HAP-1 (cell line): ENCODE results near the gene MYT1.

Source experiments
- DNase-seq, 2 experiments: peaks; one replicate each; pipeline ENCODE4 v3.0.0-alpha.2; 2016 to 2020; ENCODE audit warnings: low spot score in 2 of 2
- H3K27me3 ChIP-seq: fragments of 250-450 bp; sonication (Bioruptor Pico); 2 replicates; pipeline ENCODE4 v1.5.1; 2020; ENCODE audit warnings: low read depth, mild to moderate bottlenecking, moderate library complexity
- H3K36me3 ChIP-seq: fragments of 250-450 bp; sonication (Bioruptor Pico); replicated peaks from 2 replicates; pipeline ENCODE4 v1.5.1; 2020; ENCODE audit warnings: mild to moderate bottlenecking
- H3K4me1 ChIP-seq: fragments of 250-450 bp; sonication (Bioruptor Pico); 2 replicates; pipeline ENCODE4 v1.5.1; 2020; ENCODE audit warnings: mild to moderate bottlenecking
- H3K4me3 ChIP-seq: fragments of 250-450 bp; sonication (Bioruptor Pico); 2 replicates; pipeline ENCODE4 v1.5.1; 2020; ENCODE audit warnings: mild to moderate bottlenecking, moderate library complexity
- H3K9me3 ChIP-seq: fragments of 250-450 bp; sonication (Bioruptor Pico); 2 replicates; pipeline ENCODE4 v1.5.1; 2020; ENCODE audit warnings: mild to moderate bottlenecking, moderate library complexity
- in situ Hi-C: fragments of 300-500 bp; cut with MboI; formaldehyde crosslinking; loops from 3 replicates; pipeline ENCODE4 v1.14.3; 2020; ENCODE audit warnings: low sequenced_read_pairs, inconsistent platforms, mixed read lengths

Gene MYT1

DNA sequence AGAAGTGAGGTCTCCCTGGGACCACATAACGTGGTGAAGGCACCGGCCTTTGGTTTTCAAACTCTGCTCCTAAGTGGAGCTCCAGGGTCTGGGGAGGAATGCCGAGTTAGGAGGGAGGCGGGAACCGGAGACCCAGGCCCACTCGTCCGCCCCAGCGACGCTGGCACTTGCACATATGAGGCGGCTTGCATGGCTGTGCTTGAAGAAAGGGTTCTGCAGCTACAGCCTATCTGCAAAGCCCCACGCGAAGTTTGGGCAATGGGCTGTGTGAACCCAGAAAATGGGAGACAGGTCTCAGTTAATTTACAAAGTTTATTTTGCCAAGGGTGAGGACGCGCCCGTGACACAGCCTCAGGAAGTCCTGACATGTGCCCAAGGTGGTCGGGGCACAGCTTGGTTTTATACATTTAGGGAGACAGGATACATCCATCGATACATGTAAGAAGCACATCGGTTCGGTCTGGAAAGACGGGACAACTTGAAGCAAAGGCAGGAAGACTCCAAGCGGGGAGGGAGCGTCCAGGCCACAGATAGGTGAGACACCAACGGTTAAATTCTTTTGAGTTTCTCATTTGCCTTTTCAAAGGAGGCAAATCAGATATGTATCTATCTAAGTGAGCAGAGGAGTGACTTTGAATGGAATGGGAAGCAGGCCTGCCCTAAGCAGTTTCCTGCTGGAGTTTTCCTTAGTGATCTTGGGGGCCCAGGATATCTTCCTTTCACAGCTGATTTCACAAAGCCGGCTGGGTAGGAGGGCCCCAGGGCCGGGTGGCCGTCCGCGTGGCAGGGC, 90.5 kb downstream of the MYT1 start:
- H3K4me1 ChIP-seq, result peaks cover 10% of the 10 kb centered on the region
- in situ Hi-C loops, result no loop called here

DNA sequence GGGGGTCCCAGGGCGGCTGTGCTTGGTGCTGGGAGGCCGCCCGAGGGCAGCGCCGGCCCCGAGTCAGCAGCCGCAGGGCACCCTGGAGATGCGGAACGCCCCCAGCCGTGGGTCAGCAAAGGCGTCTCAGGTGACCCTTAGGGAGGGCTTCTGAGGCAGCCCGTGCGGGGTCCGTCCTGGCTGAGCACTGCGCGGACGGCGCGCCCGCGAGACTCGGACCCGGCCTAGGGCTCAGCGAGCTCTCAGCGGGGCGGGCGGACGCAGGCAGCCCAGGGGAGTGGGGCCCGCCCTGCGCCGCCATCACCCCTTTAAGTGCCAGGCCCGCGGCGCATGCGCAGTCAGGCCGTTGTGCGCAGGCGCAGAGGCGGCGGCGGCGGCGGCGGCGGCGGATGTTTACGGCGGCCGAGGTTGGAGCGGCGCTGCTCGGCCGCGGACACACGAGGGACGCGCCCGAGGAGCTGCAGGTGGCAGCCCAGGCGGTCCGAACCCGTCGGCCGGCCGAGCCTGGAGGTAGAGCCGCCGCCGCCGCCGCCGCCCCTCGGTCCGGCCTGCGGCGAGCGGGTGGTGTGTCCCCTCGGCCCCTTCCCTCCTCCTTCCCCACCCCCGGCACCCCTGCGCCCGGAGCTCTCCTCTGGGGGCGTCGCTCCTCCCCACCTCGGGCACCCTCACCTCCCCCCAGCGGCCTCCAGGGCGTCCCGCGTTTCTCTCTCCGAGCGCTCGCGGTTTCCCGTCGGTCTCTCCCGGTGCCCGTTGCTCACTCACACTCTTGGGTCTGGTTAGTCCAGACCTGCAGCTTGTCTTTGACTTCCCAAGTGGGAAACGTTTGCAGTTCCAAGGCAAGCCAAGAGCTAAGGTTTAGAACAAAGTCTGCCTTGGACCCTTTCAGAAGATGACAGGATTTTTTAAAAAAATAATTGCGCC, 91.4 kb downstream of the MYT1 start, which contains the start of gene PCMTD2:
TSS of gene PCMTD2 (plus strand) at position 388 of the 921 bp plus-strand sequence. CDS start 4,218 bp downstream, outside the sequence.
- Histone ChIP-seq H3K4me3 (peak within 1 kb of the TSS; percentile 64), H3K9me3 (no peaks in the 10 kb centered on the region), H3K36me3 (no peaks in the 10 kb centered on the region), H3K27me3 (peaks cover 4% of the 10 kb centered on the region; the same call in 1 of the 2 replicates), H3K4me1 (peaks cover 10% of the 10 kb centered on the region)
- in situ Hi-C loops, result no loop called here
- peak; percentile 73 to 89 for DNase-seq

More for the DNA sequence above, 90.5 kb downstream of the MYT1 start:
- DNase-seq, result no peak
- peaks cover 13% of the 10 kb centered on the region for H3K27me3 ChIP-seq
- no peaks in the 10 kb centered on the region for H3K36me3 ChIP-seq
- no peaks in the 10 kb centered on the region for H3K9me3 ChIP-seq
- peak overlapping the region; percentile 64 for H3K4me3 ChIP-seq

GRCh38 chr20:64256282-64256935, 92.2 kb downstream of the MYT1 start:
- DNase-seq, result no peak
- in situ Hi-C loops, result no loop called here

DNA sequence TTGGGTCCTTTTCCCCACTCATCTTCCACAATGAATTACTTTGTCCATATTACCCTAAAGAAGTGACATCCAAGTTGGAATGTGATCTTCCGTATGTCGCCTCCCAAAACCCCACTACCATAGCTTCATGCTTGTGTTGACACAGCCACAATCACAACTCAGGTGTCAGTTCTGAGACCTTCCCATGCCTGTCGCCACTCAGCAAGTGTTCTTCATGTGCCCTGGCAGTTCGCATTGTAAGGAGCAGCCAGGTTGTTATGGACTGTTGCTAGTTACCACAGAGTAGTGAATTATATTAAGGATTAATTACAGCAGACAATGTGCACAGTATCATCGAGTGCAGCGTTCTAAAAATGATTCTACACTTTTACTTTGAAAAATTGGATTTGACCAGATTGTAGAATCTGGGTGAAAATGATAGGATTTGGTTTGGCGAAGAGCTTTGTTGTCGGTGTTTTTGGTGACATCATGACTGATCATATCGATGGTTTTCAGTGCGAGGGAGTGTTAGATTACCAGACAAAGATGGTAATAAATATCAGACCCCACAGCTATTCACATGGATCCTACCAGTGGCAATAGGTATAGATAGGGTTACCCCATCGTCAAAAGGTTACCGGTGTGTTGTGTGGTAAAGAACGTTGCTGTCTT, 93.0 kb downstream of the MYT1 start:
- Histone ChIP-seq H3K36me3 (no peaks in the 10 kb centered on the region), H3K27me3 (no peaks in the 10 kb centered on the region), H3K4me3 (no peak overlapping the region), H3K4me1 (peaks cover 10% of the 10 kb centered on the region), H3K9me3 (no peaks in the 10 kb centered on the region)
- DNase-seq, result no peak
- in situ Hi-C loops, result no loop called here

More at GRCh38 chr20:64256282-64256935, 92.2 kb downstream of the MYT1 start:
- peaks cover 10% of the 10 kb centered on the region for H3K4me1 ChIP-seq
- H3K4me3 ChIP-seq, result peak overlapping the region; percentile 64
- no peaks in the 10 kb centered on the region for H3K9me3 ChIP-seq
- no peaks in the 10 kb centered on the region for H3K27me3 ChIP-seq
- no peaks in the 10 kb centered on the region for H3K36me3 ChIP-seq

GRCh38 chr20:64258071-64258823, 94.0 kb downstream of the MYT1 start:
- Histone ChIP-seq H3K4me1 (peaks cover 10% of the 10 kb centered on the region), H3K9me3 (no peaks in the 10 kb centered on the region), H3K27me3 (no peaks in the 10 kb centered on the region), H3K36me3 (no peaks in the 10 kb centered on the region), H3K4me3 (no peak overlapping the region)
- in situ Hi-C loops, result no loop called here
- DNase-seq, result no peak

DNA sequence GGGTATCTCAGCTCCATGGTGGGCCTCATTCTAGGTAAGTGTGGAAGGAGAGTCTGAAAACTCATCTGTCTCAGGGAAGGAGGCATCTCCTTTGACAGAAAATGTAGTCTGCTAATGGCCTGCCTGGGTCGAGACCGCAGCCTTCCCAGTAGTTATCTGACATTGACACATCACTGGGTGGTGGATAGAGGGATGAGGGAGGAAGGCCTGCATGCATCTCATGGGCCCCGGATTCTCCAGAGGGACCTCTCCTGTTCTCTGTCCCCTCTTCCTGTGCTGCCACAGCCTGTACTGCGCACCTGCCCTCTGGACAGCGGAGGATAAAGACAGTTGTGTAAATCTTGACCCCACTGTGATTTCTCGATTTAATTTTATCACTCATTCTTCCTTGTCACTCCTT, 96.0 kb downstream of the MYT1 start:
- H3K27me3 ChIP-seq, result no peaks in the 10 kb centered on the region
- peaks cover 7% of the 10 kb centered on the region for H3K4me1 ChIP-seq
- no peaks in the 10 kb centered on the region for H3K9me3 ChIP-seq
- no peak overlapping the region for H3K4me3 ChIP-seq
- no peaks in the 10 kb centered on the region; the same call in 1 of the 2 replicates for H3K36me3 ChIP-seq
- in situ Hi-C loops, result no loop called here
- no peak for DNase-seq

GRCh38 chr20:64261138-64261537, 96.9 kb downstream of the MYT1 start:
- no peak overlapping the region for H3K4me3 ChIP-seq
- no peaks in the 10 kb centered on the region for H3K9me3 ChIP-seq
- no peaks in the 10 kb centered on the region; the same call in 1 of the 2 replicates for H3K36me3 ChIP-seq
- peaks cover 7% of the 10 kb centered on the region for H3K4me1 ChIP-seq
- DNase-seq, result no peak
- no peaks in the 10 kb centered on the region for H3K27me3 ChIP-seq
- in situ Hi-C loops, result no loop called here

- H3K4me1 ChIP-seq, result peaks cover under 1% of the 10 kb centered on the region
- no peaks in the 10 kb centered on the region; the same call in none of the 2 replicates for H3K36me3 ChIP-seq
- H3K4me3 ChIP-seq, result no peak overlapping the region
- no peaks in the 10 kb centered on the region for H3K27me3 ChIP-seq
- no peak for DNase-seq
- H3K9me3 ChIP-seq, result no peaks in the 10 kb centered on the region
- in situ Hi-C loops, result no loop called here
Measured at GRCh38 chr20:64264091-64264490, 99.8 kb downstream of the MYT1 start.

- Histone ChIP-seq H3K9me3 (no peaks in the 10 kb centered on the region), H3K4me1 (no peaks in the 10 kb centered on the region), H3K4me3 (no peak overlapping the region), H3K27me3 (no peaks in the 10 kb centered on the region), H3K36me3 (no peaks in the 10 kb centered on the region; the same call in none of the 2 replicates)
- in situ Hi-C loops, result no loop called here
- no peak for DNase-seq
Measured at GRCh38 chr20:64265201-64265600, 100.9 kb downstream of the MYT1 start.

- in situ Hi-C loops, result no loop called here
- H3K36me3 ChIP-seq, result no peaks in the 10 kb centered on the region; the same call in none of the 2 replicates
Measured at GRCh38 chr20:64266988-64267387, 102.7 kb downstream of the MYT1 start.

GRCh38 chr20:64268174-64268573, 103.9 kb downstream of the MYT1 start:
- DNase-seq, result no peak
- H3K27me3 ChIP-seq, result no peaks in the 10 kb centered on the region
- no peak overlapping the region for H3K4me3 ChIP-seq
- H3K9me3 ChIP-seq, result no peaks in the 10 kb centered on the region
- no peaks in the 10 kb centered on the region; the same call in none of the 2 replicates for H3K36me3 ChIP-seq
- H3K4me1 ChIP-seq, result no peaks in the 10 kb centered on the region
- in situ Hi-C loops, result no loop called here

More at GRCh38 chr20:64266988-64267387, 102.7 kb downstream of the MYT1 start:
- H3K4me1 ChIP-seq, result no peaks in the 10 kb centered on the region
- H3K4me3 ChIP-seq, result no peak overlapping the region
- no peaks in the 10 kb centered on the region for H3K9me3 ChIP-seq
- no peaks in the 10 kb centered on the region for H3K27me3 ChIP-seq
- DNase-seq, result no peak

- no peak overlapping the region for H3K4me3 ChIP-seq
- in situ Hi-C loops, result no loop called here
- H3K9me3 ChIP-seq, result no peaks in the 10 kb centered on the region
- H3K36me3 ChIP-seq, result no peaks in the 10 kb centered on the region; the same call in none of the 2 replicates
- no peaks in the 10 kb centered on the region for H3K27me3 ChIP-seq
- no peak for DNase-seq
- no peaks in the 10 kb centered on the region for H3K4me1 ChIP-seq
Measured at GRCh38 chr20:64269604-64270411, 105.6 kb downstream of the MYT1 start.
